Stimulated activated CD8-positive, alpha-beta memory T cell treated with anti-CD3 and anti-CD28 coated beads, Interleukin-15, amount 100 ng/mL, for 48 hours (primary cell): ENCODE data around the gene TMEM87B.
"Not testable (repeated sequence)": the region's sequence is repeated elsewhere in the genome, so short reads cannot be mapped to it uniquely, and the experiment has no call there.

Source experiments
- DNase-seq, 2 donors: peaks; one replicate each; pipeline ENCODE4 v3.0.0-alpha.2; 2020; ENCODE audit warnings: low read depth in 2 of 2

The TMEM87B gene

GRCh38 chr2:112032689-112033465 is 22.2 kb upstream of the TMEM87B start:
- DNase-seq = no peak

GRCh38 chr2:112033600-112033999 is 21.5 kb upstream of the TMEM87B start:
- DNase-seq = no peak

GRCh38 chr2:112034924-112035323 is 20.1 kb upstream of the TMEM87B start:
- DNase-seq = no peak

DNA sequence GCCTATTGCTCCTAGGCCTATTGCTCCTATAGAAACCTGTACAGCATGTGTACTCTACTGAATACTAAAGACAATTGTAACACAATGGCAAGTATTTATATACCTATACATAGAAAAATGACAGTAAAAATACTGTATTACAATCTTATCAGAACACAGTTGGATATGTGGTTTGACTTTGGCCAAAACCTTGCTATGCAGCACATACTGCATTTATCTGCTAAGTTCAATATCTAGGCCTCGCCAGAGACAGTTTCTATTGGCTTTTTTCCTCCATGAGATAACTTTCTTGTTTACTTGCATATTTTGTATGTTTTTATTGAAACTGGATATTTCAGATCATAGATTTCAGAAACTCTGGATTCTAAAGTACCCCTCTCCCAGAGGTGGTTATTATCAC is 19.3 kb upstream of the TMEM87B start:
- no peak for DNase-seq

DNA sequence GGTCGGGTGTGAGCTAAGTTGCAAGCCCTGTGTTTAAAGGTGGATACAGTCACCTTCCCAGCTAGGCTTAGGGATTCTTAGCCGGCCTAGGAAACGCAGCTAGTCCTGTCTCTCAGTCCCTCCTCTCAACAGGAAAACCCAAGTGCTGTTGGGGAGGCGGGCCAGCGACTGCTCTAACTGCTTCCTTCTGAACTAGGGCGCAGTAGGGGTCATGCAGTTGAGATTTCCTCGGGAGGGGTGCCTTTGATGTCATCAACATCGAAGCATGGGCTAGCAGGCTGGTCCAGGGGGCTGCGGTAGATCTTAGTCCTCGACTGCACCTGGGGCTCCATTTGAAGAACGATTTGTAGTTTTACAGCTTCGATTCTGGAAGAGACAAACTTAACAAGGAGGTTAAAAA is 15.5 kb upstream of the TMEM87B start:
- DNase-seq = not testable (repeated sequence)

GRCh38 chr2:112040066-112040465 is 15.0 kb upstream of the TMEM87B start:
- DNase-seq = not testable (repeated sequence)

GRCh38 chr2:112041460-112041859 is 13.6 kb upstream of the TMEM87B start:
- not testable (repeated sequence) for DNase-seq

- DNase-seq = no peak
Measured at GRCh38 chr2:112045446-112046014, 9.5 kb upstream of the TMEM87B start.

- DNase-seq = no peak
Measured at GRCh38 chr2:112046231-112046630, 8.8 kb upstream of the TMEM87B start.

- DNase-seq = no peak
Measured at GRCh38 chr2:112047537-112048235, 7.4 kb upstream of the TMEM87B start.

DNA sequence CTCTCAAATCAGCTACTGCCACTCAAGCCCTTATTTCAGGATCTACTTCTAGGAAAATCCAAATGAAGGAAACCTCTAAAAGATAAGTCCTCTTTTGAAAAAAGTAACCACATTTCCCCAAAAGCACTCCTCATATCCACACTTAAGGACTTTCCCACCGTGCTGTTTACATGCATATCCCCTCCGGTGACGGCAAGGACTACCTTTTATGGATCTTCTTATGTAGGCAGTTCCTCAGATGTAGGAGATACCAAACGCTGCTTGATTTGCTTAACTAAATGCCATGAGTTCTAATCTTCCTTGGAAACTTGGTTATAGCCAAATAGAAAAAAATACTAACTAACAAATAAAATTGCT is 6.9 kb upstream of the TMEM87B start:
- no peak for DNase-seq

DNA sequence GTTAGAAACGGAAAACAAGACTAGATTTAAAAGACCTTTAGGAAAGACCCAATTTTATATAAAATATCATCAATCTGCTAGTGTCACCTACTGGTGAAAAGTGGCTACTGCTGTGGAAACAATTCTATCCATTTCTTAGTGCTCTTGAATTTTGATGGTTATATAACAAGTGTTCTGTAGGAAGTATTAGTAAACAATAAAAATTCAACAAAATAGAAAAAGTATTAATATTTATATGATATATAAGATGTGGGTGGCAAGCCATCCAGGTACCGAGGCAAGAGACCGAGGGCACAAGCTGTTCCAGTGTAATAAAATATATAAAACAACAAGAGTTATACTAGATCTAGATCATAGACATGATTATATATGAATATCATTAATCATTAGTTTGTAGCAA is 6.2 kb upstream of the TMEM87B start:
- DNase-seq = no peak

- no peak for DNase-seq
Measured at GRCh38 chr2:112050316-112050715, 4.8 kb upstream of the TMEM87B start.

- peak; percentile 91 to 94 for DNase-seq
Measured at GRCh38 chr2:112053917-112054846, 887 bp upstream of the TMEM87B start.

- no peak for DNase-seq
Measured at GRCh38 chr2:112055730-112056625, 909 bp downstream of the TMEM87B start.

GRCh38 chr2:112056626-112056987 is 1.5 kb downstream of the TMEM87B start:
- DNase-seq = no peak

GRCh38 chr2:112059671-112060070 is 4.6 kb downstream of the TMEM87B start:
- DNase-seq = no peak

GRCh38 chr2:112061299-112061698 is 6.2 kb downstream of the TMEM87B start:
- DNase-seq = no peak

- DNase-seq = no peak
Measured at GRCh38 chr2:112061840-112062239, 6.8 kb downstream of the TMEM87B start.

DNA sequence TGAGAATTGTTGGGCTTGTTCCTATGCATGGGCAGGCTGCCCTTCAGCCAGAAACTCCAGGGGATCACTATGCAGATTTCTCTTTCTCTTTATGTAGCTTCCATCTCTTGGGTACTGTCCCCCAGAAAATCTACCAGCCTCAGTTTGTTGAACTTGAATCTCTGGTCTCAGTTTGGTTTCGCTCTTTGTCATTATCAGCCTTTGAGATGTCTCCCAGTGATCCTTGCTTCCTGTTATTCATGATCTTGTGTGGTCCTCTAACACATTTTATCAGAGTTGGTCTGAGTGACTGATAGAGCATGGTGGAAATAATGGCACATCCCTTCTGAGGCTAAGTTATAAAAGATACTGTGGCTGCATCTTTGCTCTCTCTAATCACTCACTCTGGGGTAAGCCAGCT is 7.8 kb downstream of the TMEM87B start:
- DNase-seq = no peak

DNA sequence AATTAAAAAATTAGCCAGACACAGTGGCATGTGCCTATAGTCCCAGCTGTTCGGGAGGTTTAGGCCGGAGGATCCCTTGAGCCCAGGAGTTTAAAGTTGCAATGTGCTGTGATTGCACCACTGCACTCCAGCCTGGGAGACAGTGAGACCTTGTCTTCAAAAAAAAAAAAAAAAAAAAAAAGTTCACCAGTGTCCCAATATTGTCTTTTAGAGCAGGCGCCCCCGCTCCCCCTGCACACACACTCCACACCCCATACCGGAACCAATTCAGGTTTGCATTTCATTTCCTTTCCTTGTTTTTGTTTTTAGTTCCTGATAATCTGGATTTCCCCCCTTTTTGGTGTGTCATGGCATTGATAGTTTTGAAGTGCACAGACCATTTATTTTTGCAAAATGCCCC is 10.4 kb downstream of the TMEM87B start:
- no peak for DNase-seq
